GM18505 (cell line): ENCODE data around the gene RNASEH1.

Experiments used
- ATAC-seq: cut with Tn5 transposase; IDR thresholded peaks from one replicate; pipeline ENCODE4 v1.9.1; 2021; ENCODE audit not compliant: unreplicated experiment
- POLR2A ChIP-seq: IDR thresholded peaks from 4 replicates; pipeline ENCODE4 v1.6.1; 2011; ENCODE audit warnings: borderline replicate concordance; ENCODE audit not compliant: insufficient read depth, insufficient read length; ENCODE audit errors: extremely low read depth

RNASEH1 gene, protein sequence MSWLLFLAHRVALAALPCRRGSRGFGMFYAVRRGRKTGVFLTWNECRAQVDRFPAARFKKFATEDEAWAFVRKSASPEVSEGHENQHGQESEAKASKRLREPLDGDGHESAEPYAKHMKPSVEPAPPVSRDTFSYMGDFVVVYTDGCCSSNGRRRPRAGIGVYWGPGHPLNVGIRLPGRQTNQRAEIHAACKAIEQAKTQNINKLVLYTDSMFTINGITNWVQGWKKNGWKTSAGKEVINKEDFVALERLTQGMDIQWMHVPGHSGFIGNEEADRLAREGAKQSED

DNA sequence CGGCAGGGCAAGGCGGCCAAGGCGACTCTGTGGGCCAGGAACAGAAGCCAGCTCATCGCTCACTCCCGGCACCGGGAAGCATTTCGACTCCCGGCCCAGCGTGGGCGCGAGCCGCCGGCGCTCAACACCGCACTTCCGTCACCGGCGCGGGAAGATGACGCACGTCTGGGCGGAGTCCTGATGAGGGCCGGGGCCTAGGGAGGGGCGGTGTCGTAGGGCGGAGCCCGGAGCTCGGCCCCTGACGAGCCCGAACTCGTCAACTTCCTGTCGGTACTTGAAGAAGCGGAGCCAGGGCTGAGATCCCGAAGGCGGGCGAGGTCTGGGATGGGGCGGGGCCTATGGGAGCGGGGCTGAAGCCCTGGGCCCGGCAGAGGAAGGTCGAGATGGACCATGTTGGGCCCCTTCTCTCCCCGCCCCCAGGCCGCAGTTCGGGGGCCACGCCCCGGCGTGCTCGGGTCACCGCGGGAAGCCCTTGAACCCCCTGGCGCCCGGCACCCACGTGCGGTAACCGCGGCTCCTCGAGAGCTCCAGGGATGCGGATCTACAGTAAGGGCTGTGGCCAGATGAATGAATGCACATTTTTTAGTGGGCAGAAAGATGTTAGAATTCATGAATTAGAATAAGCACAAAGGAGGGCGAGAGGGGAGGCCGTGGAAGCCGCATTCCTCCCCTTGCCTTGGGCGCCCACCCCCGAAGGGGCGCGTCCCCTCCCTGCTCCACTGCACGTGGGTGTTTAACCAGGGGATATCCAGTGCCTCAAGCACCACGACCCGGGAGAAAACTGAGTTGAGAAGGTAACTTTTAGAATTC, at the start of gene RNASEH1:
Gene RNASEH1, minus strand, starts transcription at position 129 of the 810 bp plus-strand sequence. Its CDS starts 73 bp downstream, at position 56.
- peak; percentile 92 for TF ChIP-seq POLR2A
- peak; percentile 96 for ATAC-seq

DNA sequence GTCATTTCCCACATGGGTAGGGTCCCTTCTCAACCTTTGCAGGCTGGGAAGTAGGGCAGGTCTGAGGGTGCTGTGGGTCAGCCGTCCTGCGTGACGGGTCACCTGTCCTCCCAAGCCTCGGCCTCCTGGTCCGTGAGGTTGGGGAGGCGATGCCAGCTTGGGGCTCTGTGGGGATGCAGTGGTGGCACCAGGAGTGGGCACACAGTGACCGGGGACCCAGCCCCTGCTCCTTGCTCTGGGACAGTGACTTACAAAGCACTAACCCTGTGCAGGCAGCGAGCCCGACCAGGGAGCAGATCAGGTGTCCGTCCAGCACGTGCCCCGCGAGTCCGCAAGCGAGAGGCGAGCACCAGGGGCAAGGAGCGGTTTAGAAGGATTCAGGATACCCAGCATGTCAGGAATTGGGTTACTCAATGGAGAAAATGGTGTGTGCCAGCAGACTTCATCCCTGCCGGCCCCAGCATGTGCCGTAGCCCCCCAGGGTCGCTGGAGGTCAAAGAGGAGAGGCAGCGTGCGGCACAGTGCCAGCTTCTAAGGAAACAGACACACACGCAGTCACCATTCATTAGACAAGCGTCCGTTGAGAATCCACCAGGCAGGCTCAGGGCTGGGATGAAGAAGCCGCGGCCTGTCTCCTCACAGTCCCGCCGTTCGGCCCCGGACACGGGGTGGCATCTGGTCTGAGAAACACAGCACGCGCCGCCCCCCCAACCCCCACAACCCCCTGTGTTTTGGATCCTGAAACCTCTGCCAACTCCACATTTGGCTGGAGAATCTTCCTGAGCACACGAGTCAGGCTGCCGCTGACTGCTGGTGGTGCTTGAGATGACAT, 48.5 kb upstream of the RNASEH1 start:
- no peak for TF ChIP-seq POLR2A
- no peak for ATAC-seq

DNA sequence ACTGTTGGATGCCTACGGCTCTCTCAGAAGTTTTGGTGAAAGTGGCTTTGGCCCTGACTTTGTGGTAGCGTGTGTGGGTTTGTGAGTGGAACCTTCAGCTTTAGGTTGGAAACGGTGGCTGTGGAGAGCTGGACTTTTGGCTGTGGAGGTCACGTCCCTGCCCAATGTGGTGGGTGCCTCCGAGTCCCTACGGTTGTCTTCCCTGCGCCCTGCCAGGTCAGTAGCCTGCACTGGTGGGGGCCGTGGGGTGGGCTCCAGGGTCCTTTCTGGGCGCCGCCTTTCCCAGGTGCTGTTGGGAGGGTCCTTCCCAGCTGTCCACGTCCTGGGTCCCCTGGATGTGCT, 47.9 kb upstream of the RNASEH1 start:
- no peak for ATAC-seq
- no peak for TF ChIP-seq POLR2A

DNA sequence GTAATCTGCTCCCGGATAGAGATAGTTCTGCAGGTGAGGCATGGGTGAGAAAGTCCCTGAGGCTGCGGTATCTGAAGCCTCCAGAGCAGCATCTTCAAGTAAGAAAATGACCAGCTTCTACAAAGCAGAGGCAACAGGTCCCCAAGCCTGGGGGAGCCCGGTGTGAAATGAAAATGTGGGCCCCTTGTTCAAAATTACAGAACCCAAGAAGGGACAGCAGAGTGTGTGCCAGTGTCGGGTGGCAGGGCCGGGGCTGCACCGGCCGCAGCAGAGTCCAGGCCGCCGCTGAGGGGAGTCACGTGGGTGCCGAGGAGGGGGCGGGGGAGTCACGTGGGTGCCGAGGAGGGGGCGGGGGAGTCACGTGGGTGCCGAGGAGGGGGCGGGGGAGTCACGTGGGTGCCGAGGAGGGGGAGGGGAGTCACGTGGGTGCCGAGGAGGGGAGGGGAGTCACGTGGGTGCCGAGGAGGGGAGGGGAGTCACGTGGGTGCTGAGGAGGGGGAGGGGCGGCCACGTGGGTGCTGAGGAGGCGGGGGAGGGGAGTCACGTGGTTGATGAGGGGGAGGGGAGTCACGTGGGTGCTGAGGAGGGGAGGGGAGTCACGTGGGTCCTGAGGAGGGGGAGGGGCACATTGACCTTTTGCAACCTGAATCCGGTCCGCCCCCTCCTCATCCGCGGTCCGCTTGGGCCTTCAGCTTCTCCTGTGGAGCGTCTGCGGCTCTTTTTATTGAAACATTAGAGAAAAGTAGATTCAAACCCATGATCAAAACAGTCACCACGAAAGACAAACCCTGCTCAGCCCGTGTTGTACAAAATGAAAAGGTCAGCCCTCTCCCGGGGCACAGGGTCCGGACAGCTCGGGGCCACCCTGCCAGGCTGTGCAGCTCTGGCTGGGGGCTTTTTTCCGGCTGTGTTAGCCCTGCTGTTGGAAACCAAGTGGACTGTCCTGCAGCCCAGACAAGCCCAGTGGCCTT, 47.1 kb upstream of the RNASEH1 start:
- ATAC-seq = peak; percentile 45

DNA sequence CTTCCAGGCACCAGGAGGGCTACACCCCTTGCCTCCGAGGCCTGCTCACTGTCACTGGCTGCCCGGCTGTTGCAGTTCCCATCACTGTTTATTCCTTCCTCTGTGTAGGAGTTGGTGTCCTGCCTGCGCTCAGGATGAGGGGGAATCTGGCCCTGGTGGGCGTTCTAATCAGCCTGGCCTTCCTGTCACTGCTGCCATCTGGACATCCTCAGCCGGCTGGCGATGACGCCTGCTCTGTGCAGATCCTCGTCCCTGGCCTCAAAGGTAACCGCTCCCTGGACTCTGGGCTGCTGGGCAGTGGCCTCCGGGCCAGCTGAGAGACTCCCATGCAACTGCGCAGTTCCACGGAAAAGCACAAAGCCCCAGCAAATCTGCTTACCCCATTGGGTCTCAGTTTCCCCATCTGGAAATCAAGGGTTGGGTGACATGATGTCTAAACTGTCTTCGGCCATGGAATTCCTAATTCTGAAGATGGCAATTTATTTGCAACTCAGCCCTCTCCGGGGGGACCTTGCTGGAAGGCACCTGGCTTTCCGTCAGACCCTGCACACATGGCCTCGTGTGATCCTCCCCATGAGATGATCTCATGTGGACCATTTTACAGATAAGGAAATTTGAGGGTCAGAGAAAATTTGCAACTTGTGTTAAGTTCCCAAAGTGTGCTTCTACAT, 46.2 kb upstream of the RNASEH1 start:
- no peak for TF ChIP-seq POLR2A

More for the DNA sequence above, 47.1 kb upstream of the RNASEH1 start:
- peak; percentile 57 for TF ChIP-seq POLR2A

DNA sequence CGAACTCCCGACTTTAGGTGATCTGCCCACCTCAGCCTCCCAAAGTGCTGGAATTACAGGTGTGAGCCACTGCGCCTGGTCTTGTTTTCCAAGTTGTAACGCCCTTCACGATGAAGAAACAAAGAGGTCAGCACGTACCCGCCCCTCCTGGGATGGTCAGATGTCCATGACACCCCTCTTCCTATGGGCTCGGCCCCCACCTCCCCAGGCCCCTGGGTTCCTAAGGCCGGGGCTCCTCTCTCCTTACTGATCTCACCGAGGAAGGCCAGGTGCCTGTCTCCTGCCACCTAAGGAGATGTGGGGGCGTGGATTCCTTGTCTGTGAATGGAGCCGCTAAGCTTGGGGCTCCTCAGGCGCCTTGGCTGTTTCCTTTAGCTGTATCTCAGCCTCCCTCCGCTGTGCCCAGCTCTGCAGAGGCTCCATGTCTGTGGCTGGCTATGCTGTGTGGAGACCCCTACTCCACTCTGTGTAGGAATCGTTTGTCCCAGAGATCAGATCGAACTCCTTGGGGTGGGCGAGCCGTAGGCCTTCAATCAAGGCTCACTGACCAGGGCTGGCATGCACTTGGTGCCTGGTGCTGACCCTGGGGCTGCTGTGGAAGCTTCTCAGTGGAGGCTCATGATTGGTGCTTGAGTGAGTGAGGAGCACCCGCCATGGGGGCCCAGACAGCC, 45.5 kb upstream of the RNASEH1 start:
- ATAC-seq = no peak
- no peak for TF ChIP-seq POLR2A

More for the DNA sequence above, 46.2 kb upstream of the RNASEH1 start:
- ATAC-seq = no peak

DNA sequence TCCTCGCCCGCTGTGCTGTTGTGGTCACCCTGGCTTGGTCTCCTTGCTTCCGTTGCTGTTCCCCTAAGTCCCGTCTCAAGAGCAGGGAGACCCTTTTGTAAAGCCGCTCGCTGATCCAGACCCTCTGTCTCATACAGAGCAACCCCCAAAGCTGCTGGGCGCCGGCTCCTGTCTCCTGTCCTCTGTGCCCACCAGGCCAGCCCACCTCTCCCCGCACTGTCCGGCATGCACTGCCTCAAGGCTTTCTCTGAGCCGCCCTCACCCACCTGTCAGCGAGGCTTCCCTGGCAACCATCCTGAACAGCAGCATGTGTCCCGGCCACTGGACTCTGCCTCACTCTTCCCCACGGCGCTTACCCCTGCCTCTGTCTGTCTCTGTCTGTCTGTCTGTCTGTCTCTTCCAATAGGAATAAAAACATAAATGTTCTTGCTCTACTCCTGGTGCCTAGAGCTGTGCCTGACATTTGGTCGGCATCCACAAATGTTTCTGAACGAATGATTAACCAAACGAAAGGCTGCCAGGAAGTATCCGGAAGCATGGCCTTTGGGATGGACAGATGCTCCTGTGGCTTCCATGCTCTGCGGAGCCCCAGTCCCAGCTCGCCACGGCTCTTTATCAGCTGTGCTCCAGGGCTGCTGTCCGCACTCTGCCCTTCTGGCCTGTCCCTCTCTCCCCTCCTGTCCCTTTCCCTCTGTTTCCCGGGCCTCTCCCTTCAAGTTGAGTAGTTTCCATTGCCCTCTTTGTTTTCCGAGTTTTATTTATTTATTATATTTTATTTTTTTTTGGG, 44.6 kb upstream of the RNASEH1 start:
- TF ChIP-seq POLR2A = no peak
- ATAC-seq = no peak

DNA sequence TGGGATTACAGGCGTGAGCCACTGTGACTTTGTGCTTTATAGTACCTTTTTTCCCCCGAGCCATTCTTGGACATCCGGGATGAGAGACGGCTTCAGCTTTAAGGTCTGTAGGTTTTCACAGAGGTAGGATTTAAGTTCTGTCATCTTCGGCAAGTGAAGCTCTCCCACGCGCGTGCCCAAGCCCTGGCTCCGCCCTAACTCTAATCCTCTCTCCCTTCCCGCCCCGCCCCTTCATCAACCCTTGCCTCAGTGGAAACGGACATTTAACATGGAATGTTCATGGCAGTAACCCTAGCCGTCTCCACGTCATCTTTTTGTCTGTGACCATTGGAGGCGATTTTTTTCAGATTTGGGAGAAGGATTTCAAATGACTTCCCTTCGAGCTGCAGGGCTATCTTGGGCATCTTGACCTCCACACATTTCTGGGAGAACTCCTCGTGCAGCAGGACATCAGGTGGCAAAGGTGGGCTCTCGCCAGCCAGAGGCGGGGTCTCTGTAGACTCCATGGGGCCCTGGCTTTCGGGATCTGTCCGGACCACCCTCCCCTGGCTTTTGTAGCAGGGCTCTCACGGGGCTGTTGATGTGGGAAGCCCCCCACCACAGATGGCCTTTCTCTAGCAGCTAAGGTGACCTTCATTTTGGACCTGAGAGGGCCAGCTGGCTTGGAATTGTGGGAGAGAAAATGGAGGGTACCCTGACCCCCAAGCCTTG, 43.6 kb upstream of the RNASEH1 start:
- no peak for TF ChIP-seq POLR2A
- ATAC-seq = no peak

DNA sequence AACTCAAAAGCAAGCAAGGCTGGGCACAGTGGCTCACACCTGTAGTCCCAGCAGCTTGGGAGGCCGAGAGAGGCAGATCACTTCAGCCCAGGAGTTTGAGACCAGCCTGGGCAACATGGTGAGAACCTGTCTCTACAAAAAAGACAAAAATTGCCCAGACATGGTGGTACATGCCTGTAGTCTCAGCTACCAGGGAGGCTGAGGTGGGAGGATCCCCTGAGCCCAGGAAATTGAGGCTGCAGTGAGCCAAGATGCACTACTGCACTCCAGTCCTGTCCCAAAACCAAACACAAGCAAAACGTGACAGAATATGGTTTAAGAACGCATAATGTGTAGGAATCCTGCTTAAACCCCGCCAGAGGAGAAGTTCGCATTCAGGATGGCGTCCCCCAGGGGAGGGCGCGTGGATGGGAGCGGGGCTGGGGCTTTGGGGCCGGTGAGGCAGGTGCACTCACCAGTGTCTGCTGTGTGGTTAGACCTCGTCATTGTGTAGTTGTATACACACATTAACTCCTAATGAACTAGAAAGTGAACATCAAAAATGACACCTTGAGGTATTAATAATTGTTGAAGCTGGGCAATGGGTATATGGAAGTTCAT, 42.2 kb upstream of the RNASEH1 start:
- no peak for TF ChIP-seq POLR2A
- no peak for ATAC-seq
